ENCODE results near the gene PTGFRN. TPM values are rescaled to one million over a fixed set of nuclear protein-coding genes. Genes with fewer than 3 reads are reported as not detected.

PTGFRN gene
- total and polyA plus RNA-seq, 2 of the 13 experiments (the other 11 are each of a cell fraction or from before 2014, with no cell fraction given): 3.3 to 11.3 TPM

DNA sequence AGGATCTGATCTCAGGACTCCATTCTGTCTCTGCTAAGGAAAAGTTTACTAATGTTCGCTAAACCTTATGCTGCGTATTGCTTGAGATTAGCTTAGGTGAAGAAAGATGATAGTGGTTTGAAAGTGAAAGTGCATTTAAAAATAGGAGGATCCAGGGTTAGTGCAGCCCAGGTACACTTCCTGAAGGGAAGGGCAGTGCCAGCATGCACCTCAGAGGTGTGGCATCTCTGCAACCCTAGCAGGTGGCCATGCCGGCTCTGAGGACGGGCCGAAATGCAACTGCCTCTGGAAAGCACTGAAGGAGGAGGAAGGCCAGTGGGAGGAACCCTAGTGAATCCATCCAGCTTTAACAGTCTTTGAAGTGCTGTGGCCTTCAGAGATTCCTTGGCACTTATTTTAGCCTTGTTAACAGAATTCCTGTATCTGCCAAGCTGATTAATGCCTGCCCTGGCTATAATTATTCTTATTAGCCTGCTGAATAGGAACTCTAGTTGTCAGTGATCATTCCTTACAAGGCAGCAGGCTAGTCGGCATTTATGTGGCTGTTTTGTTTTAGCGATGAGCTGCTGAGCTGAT is 5.5 kb downstream of the PTGFRN start:
- WGBS (ENCODE audit: low lambda C conversion rate): 55% methylated on average over 4 of the region's 7 CpGs

DNA sequence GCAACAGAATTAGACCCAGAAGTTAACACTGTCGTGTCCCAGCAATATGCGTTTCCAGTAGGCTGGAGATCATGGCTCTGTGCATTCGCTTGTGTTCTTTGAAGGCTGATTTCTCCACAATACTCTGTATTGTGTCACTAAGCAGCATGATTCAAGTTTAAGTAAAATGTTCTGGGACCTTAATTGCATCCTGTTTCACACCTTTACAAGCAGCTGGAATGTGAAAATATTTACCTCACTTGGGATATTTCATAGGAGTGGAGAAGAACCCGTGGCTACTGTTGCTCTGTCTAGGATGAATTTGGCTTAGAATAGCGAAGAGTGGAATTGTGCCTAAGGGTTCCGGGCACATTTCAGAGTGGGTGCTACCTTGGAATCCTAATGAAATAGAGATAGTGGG is 6.3 kb downstream of the PTGFRN start:
- no TSS peak for BruUV-seq (replicated peaks)
- no peak overlapping the region for H3K9ac ChIP-seq (ENCODE audit: insufficient read depth, low read depth, low read length)
- H3K4me2 ChIP-seq (ENCODE audit: low read depth, low read length): no peak overlapping the region
- ATAC-seq (no peak), FAIRE-seq (no peak), DNase-seq (ENCODE audit: low spot score) (no peak)
- WGBS (ENCODE audit: low lambda C conversion rate): 47% methylated on average over 6 of the region's 6 CpGs
- intact Hi-C loops (cut with micrococcal nuclease; ENCODE audit: unreplicated experiment): no loop called here
- POLR2A ChIA-PET: no interaction called here
- H2AFZ ChIP-seq (ENCODE audit: low read length): no peak overlapping the region
- peaks cover 0 to 20% of the 10 kb centered on the region in 2 experiments; a peak in 3 of 5 replicates for H3K27me3 ChIP-seq (ENCODE audit: control insufficient read depth in 1 of 2, insufficient read depth in 2 of 2, low read length in 2 of 2)
- H3K4me1 ChIP-seq (ENCODE audit: insufficient read depth, low read length): peaks cover 40% of the 10 kb centered on the region
- in situ Hi-C loops (cut with HindIII; ENCODE audit: extremely low pct_ligation_motif_present, low pct_unique_long_range_greater_than_20kb): no loop called here
- H4K20me1 ChIP-seq (ENCODE audit: insufficient read depth, low read length): no peaks in the 10 kb centered on the region
- no peaks in the 10 kb centered on the region for H3K36me3 ChIP-seq (replicated peaks in 1 of 2; ENCODE audit: control insufficient read depth in 1 of 2, insufficient read depth in 2 of 2, low read length in 2 of 2)
- CTCF ChIA-PET (ENCODE audit: low intra/inter-chr PET ratio, low total read pairs): no interaction called here
- TF ChIP-seq TCF7L2 (IDR thresholded peaks at IDR 0.05; ENCODE audit: low read depth, low read length): no peak
- TF ChIP-seq, protein P1, sequence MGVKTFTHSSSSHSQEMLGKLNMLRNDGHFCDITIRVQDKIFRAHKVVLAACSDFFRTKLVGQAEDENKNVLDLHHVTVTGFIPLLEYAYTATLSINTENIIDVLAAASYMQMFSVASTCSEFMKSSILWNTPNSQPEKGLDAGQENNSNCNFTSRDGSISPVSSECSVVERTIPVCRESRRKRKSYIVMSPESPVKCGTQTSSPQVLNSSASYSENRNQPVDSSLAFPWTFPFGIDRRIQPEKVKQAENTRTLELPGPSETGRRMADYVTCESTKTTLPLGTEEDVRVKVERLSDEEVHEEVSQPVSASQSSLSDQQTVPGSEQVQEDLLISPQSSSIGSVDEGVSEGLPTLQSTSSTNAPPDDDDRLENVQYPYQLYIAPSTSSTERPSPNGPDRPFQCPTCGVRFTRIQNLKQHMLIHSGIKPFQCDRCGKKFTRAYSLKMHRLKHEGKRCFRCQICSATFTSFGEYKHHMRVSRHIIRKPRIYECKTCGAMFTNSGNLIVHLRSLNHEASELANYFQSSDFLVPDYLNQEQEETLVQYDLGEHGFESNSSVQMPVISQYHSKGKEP (CRISPR knock-in tag; IDR thresholded peaks at IDR 0.05): no peak
- TF ChIP-seq ZNF30 (CRISPR knock-in tag; IDR thresholded peaks at IDR 0.05): no peak
- TF ChIP-seq CHCHD3 (CRISPR knock-in tag; IDR thresholded peaks at IDR 0.05): no peak
- TF ChIP-seq HNF4G (IDR thresholded peaks at IDR 0.05; ENCODE audit: borderline replicate concordance, low read depth, low read length): no peak
- TF ChIP-seq HNF4G (CRISPR knock-in tag; IDR thresholded peaks at IDR 0.05; ENCODE audit: borderline replicate concordance, low read depth): no peak
- TF ChIP-seq ZZZ3 (CRISPR knock-in tag; IDR thresholded peaks at IDR 0.05; ENCODE audit: borderline replicate concordance): no peak
- no peak for TF ChIP-seq GZF1 (CRISPR knock-in tag; IDR thresholded peaks at IDR 0.05)
- no peak for TF ChIP-seq ZBTB7B (CRISPR knock-in tag; IDR thresholded peaks at IDR 0.05)
- TF ChIP-seq ZNF83 (CRISPR knock-in tag; IDR thresholded peaks at IDR 0.05; ENCODE audit: borderline replicate concordance): no peak
- no peak for TF ChIP-seq ZNF550 (CRISPR knock-in tag; IDR thresholded peaks at IDR 0.05; ENCODE audit: borderline replicate concordance)
- TF ChIP-seq SIN3B (IDR thresholded peaks at IDR 0.05; ENCODE audit: low read length): no peak
- TF ChIP-seq ZNF263 (CRISPR knock-in tag; IDR thresholded peaks at IDR 0.05): no peak
- no peak for TF ChIP-seq SAP130 (CRISPR knock-in tag; IDR thresholded peaks at IDR 0.05; ENCODE audit: low read depth)
- no peak for TF ChIP-seq ELF3 (CRISPR knock-in tag; IDR thresholded peaks at IDR 0.05)
- TF ChIP-seq EED (CRISPR knock-in tag; IDR thresholded peaks at IDR 0.05): no peak
- no peak for TF ChIP-seq KMT2B (CRISPR knock-in tag; IDR thresholded peaks at IDR 0.05)
- TF ChIP-seq, protein P2, sequence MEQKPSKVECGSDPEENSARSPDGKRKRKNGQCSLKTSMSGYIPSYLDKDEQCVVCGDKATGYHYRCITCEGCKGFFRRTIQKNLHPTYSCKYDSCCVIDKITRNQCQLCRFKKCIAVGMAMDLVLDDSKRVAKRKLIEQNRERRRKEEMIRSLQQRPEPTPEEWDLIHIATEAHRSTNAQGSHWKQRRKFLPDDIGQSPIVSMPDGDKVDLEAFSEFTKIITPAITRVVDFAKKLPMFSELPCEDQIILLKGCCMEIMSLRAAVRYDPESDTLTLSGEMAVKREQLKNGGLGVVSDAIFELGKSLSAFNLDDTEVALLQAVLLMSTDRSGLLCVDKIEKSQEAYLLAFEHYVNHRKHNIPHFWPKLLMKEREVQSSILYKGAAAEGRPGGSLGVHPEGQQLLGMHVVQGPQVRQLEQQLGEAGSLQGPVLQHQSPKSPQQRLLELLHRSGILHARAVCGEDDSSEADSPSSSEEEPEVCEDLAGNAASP (CRISPR knock-in tag; IDR thresholded peaks at IDR 0.05; ENCODE audit: borderline replicate concordance): no peak
- H3K9me3 ChIP-seq (ENCODE audit: low read length): no peaks in the 10 kb centered on the region
- H3K79me2 ChIP-seq (ENCODE audit: insufficient read depth, low read length): no peaks in the 10 kb centered on the region
- no peak overlapping the region for H3K4me3 ChIP-seq (replicated peaks in 1 of 3; ENCODE audit: insufficient read depth in 1 of 3, low read depth in 2 of 3, low read length in 3 of 3)
- H3K27ac ChIP-seq (ENCODE audit: extremely low read length, insufficient read depth, low read length): no peak overlapping the region

More for the DNA sequence above, 5.5 kb downstream of the PTGFRN start:
- Histone ChIP-seq H3K4me3 (replicated peaks in 1 of 3; ENCODE audit: insufficient read depth in 1 of 3, low read depth in 2 of 3, low read length in 3 of 3) (no peak overlapping the region), H3K9ac (ENCODE audit: insufficient read depth, low read depth, low read length) (no peak overlapping the region), H2AFZ (ENCODE audit: low read length) (no peak overlapping the region), H3K36me3 (replicated peaks in 1 of 2; ENCODE audit: control insufficient read depth in 1 of 2, insufficient read depth in 2 of 2, low read length in 2 of 2) (no peaks in the 10 kb centered on the region), H3K27ac (ENCODE audit: extremely low read length, insufficient read depth, low read length) (no peak overlapping the region), H3K4me1 (ENCODE audit: insufficient read depth, low read length) (peaks cover 37% of the 10 kb centered on the region), H4K20me1 (ENCODE audit: insufficient read depth, low read length) (no peaks in the 10 kb centered on the region), H3K27me3 (ENCODE audit: control insufficient read depth in 1 of 2, insufficient read depth in 2 of 2, low read length in 2 of 2) (peaks cover 0 to 25% of the 10 kb centered on the region in 2 experiments; a peak in 3 of 5 replicates), H3K79me2 (ENCODE audit: insufficient read depth, low read length) (no peaks in the 10 kb centered on the region), H3K4me2 (ENCODE audit: low read depth, low read length) (no peak overlapping the region), H3K9me3 (ENCODE audit: low read length) (no peaks in the 10 kb centered on the region)
- DNase-seq (ENCODE audit: low spot score) (no peak), ATAC-seq (no peak), FAIRE-seq (no peak)
- no peak for TF ChIP-seq ZNF772 (CRISPR knock-in tag; IDR thresholded peaks at IDR 0.05)
- TF ChIP-seq ZNF672 (CRISPR knock-in tag; IDR thresholded peaks at IDR 0.05): no peak
- TF ChIP-seq ZNF605 (CRISPR knock-in tag; IDR thresholded peaks at IDR 0.05): no peak
- in situ Hi-C loops (cut with HindIII; ENCODE audit: extremely low pct_ligation_motif_present, low pct_unique_long_range_greater_than_20kb): no loop called here
- ChIA-PET POLR2A (no interaction called here), CTCF (ENCODE audit: low intra/inter-chr PET ratio, low total read pairs) (no interaction called here)
- intact Hi-C loops (cut with micrococcal nuclease; ENCODE audit: unreplicated experiment): no loop called here
- BruUV-seq (replicated peaks): no TSS peak

All from HepG2 (cell line).